AG09319 (cell line): Measurements from ENCODE around the gene IMPG2.
A peak's percentile ranks its signal among the peaks of the same experiment; 100 is the strongest.

Experiments used
- DNase-seq: peaks from one replicate; pipeline ENCODE4 v3.0.0-alpha.2; 2010; ENCODE audit warnings: low read depth; ENCODE audit errors: extremely low read depth
- TF ChIP-seq, protein P1 (sequence below): IDR thresholded peaks from 2 replicates; pipeline ENCODE4 v1.5.1; 2011; ENCODE audit warnings: low read depth, mild to moderate bottlenecking, inconsistent platforms, low read length, moderate library complexity

IMPG2 gene

GRCh38 chr3:101200461-101200860 lies 119.9 kb downstream of the IMPG2 start:
- no peak for DNase-seq
- TF ChIP-seq, protein P1, sequence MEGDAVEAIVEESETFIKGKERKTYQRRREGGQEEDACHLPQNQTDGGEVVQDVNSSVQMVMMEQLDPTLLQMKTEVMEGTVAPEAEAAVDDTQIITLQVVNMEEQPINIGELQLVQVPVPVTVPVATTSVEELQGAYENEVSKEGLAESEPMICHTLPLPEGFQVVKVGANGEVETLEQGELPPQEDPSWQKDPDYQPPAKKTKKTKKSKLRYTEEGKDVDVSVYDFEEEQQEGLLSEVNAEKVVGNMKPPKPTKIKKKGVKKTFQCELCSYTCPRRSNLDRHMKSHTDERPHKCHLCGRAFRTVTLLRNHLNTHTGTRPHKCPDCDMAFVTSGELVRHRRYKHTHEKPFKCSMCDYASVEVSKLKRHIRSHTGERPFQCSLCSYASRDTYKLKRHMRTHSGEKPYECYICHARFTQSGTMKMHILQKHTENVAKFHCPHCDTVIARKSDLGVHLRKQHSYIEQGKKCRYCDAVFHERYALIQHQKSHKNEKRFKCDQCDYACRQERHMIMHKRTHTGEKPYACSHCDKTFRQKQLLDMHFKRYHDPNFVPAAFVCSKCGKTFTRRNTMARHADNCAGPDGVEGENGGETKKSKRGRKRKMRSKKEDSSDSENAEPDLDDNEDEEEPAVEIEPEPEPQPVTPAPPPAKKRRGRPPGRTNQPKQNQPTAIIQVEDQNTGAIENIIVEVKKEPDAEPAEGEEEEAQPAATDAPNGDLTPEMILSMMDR: no peak

- TF ChIP-seq, protein P1: peak; percentile 66
- DNase-seq: peak; percentile 30
Measured at GRCh38 chr3:101195951-101196713, 124.2 kb downstream of the IMPG2 start.

DNA sequence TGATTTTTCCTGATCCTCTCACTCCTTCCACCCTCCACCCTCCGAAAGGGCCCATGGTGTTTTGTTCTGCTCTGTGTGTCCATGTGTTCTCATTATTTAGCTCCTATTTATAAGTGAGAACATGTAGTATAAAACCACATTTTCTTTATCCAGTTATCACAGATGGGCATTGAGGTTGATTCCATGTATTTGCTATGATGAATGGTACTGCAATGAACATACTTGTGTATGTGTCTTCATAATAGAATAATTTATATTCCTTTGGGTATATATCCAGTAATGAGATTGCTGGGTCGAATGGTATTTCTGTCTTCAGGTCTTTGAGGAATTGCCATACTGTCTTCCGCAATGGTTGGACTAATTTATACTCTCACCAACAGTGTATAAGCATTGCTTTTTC lies 126.0 kb downstream of the IMPG2 start:
- DNase-seq: no peak
- TF ChIP-seq, protein P1: no peak

DNA sequence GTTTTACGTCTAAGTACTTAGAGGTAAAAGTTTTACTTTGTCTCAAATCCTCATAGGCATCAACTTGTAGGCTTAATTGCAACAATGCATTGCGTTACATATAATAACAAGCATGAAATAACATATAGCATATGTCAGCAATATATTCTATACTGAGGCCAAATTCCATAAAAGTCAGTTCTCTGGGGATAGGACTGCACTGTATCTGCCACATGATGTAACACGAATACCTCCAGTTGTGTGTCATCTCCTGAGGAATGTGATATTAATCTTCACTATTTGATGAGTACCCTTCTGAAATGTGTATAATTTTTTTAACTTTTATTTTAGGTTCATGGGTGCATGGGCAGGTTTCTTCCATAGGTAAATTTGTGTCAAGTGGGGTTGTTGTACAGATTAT lies 126.4 kb downstream of the IMPG2 start:
- TF ChIP-seq, protein P1: no peak
- DNase-seq: no peak

GRCh38 chr3:101189796-101190195 lies 130.6 kb downstream of the IMPG2 start:
- no peak for DNase-seq
- TF ChIP-seq, protein P1: no peak

DNA sequence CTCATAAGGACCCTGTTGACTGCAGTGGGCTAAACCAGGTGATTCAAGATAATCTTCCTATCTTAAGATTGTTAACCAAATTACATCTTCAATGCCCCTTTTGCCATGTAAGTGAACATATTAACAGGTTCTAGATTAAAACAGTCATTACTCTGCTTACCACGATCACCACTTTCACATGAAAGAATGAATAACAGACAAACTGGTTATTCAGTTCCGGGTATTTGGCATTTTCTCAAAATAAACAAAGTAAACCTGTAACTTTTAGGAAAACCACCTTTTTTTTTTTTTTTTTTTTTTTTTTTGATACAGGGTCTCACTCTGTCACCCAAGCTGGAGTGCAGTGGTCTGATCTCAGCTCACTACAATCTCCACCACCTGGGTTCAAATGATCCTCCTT lies 131.2 kb downstream of the IMPG2 start:
- TF ChIP-seq, protein P1: no peak
- no peak for DNase-seq

GRCh38 chr3:101185341-101185740 lies 135.0 kb downstream of the IMPG2 start:
- DNase-seq: no peak
- TF ChIP-seq, protein P1: no peak
